Neutrophil (primary cell): ENCODE measurements around the gene PALD1.

Experiments used
- H3K27ac ChIP-seq: fragments of 200-600 bp; sonication (generic); 2 replicates; pipeline ENCODE4 v1.5.1; 2016; ENCODE audit warnings: mild to moderate bottlenecking, moderate library complexity
- H3K27me3 ChIP-seq: fragments of 200-600 bp; sonication (generic); 2 replicates; pipeline ENCODE4 v1.6.0; 2016; ENCODE audit warnings: mild to moderate bottlenecking
- H3K36me3 ChIP-seq: fragments of 200-600 bp; sonication (generic); 2 replicates; pipeline ENCODE4 v1.5.1; 2017
- H3K4me1 ChIP-seq, 2 experiments: fragments of 200-600 bp in 1 of 2; sonication (generic) in 1 of 2; 1 replicate in 1 of 2; 2 replicates in 1 of 2; pipeline versions ENCODE4 v1.5.1 to v1.6.1; 2013 to 2016; ENCODE audit warnings: low read depth in 1 of 2, low read length in 1 of 2, mild to moderate bottlenecking in 1 of 2, moderate library complexity in 1 of 2; ENCODE audit not compliant: control insufficient read depth in 1 of 2, insufficient read depth in 1 of 2
- H3K4me3 ChIP-seq, 2 experiments: fragments of 200-600 bp in 1 of 2; sonication (generic) in 1 of 2; 1 replicate in 1 of 2; 2 replicates in 1 of 2; pipeline ENCODE4 v1.5.1; 2013 to 2016; ENCODE audit warnings: low read depth in 1 of 2, low read length in 1 of 2, mild to moderate bottlenecking in 1 of 2, moderate library complexity in 1 of 2
- H3K9me3 ChIP-seq: fragments of 200-600 bp; sonication (generic); 2 replicates; pipeline ENCODE4 v1.5.1; 2016
- CTCF ChIP-seq: fragments of 200-600 bp; sonication (generic); IDR thresholded peaks from 2 replicates; pipeline ENCODE4 v1.5.1; 2016; ENCODE audit warnings: antibody characterized with exemption

Gene PALD1

DNA sequence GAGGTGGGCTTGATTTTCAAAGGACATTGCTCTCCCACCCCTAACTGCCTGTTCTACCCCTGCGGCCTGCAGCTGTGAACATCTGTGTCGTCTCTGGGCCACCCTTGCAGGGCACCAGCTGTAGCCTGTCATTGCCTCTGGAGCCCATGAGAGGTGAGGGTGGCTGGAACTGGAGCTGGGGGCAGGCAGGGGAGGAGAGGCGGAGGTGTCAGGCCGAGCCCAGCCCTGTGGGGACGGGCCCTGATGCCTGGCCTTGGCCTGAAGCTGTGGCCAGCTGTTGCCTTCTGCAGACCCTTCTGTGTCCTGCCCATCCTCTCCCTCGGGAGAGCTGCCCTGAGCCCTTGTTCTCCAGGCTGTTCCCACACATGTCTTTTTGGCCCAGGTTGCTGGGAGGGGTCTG, 44.5 kb downstream of the PALD1 start:
- H3K4me1 ChIP-seq, result no peaks in the 10 kb centered on the region
- H3K36me3 ChIP-seq, result no peaks in the 10 kb centered on the region
- no peak for TF ChIP-seq CTCF
- no peak overlapping the region for H3K4me3 ChIP-seq
- no peaks in the 10 kb centered on the region for H3K9me3 ChIP-seq
- no peak overlapping the region for H3K27ac ChIP-seq
- no peaks in the 10 kb centered on the region for H3K27me3 ChIP-seq

DNA sequence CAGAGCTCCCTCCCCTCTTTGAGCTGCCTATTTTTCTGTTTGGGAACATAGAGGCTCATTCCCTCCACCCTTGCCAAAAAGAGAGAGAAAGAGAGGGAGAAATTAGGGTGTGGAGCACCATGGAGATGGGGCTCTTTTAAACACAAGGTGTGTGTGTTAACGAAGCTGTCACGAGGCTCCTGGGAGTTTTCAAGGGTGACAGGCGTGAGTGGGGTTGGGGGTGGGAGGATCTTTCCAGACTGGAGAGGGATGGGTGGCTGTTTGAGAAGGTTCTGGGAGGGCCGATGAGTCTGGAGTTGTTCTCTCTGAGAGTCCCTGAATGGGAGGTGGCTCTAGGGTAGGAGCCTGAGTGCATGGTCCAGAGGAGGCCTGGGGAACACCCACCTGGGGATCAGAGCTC, 45.0 kb downstream of the PALD1 start:
- no peaks in the 10 kb centered on the region for H3K4me1 ChIP-seq
- no peak overlapping the region for H3K4me3 ChIP-seq
- no peaks in the 10 kb centered on the region for H3K36me3 ChIP-seq
- TF ChIP-seq CTCF, result no peak
- no peaks in the 10 kb centered on the region for H3K27me3 ChIP-seq
- no peak overlapping the region for H3K27ac ChIP-seq
- no peaks in the 10 kb centered on the region for H3K9me3 ChIP-seq

- Histone ChIP-seq H3K36me3 (no peaks in the 10 kb centered on the region), H3K27me3 (no peaks in the 10 kb centered on the region), H3K4me3 (no peak overlapping the region), H3K27ac (no peak overlapping the region), H3K9me3 (no peaks in the 10 kb centered on the region), H3K4me1 (no peaks in the 10 kb centered on the region)
- TF ChIP-seq CTCF, result no peak
Observed at GRCh38 chr10:70528314-70528713, 49.7 kb downstream of the PALD1 start.

DNA sequence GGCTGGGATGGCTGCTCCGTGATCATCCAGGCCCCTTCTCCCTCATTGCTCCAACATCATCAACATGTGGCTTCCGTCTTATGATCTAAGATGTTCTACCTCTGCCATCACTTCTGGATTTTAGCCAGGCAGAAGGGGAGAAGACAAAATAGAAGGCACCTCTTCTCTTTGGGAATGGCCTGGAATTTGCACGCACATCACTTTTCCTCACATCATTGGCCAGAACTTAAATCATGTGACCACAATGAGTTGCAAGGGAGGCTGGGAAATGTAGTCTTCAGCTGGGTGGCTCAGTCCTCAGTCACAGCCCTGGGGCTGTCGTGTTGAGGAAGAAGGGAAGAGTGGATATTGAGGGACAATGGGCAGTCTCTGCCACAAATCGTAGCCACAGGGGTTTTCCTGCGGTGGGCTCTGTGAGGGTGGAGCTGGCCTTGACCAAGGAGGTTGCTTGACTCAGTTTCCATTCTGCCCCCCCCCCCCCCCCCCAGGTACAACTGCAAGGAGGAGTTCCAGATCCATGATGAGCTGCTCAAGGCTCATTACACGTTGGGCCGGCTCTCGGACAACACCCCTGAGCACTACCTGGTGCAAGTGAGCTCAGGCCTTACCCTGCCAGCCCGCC, 50.3 kb downstream of the PALD1 start:
- H3K27me3 ChIP-seq, result no peaks in the 10 kb centered on the region
- no peak overlapping the region for H3K4me3 ChIP-seq
- no peak for TF ChIP-seq CTCF
- H3K27ac ChIP-seq, result no peak overlapping the region
- H3K4me1 ChIP-seq, result no peaks in the 10 kb centered on the region
- no peaks in the 10 kb centered on the region for H3K36me3 ChIP-seq
- H3K9me3 ChIP-seq, result no peaks in the 10 kb centered on the region

DNA sequence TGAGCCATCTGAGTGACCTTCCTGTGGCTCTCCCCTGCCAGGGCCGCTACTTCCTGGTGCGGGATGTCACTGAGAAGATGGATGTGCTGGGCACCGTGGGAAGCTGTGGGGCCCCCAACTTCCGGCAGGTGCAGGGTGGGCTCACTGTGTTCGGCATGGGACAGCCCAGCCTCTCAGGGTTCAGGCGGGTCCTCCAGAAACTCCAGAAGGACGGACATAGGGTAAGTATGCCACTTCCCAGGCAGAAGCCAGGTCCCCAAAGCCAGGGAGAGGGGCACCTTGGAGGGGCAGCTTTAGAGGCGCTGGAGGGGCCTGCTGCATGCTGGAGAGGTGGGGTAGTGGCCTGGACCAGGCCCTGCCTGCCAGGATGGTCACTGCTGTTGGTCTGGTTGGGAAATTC, 51.3 kb downstream of the PALD1 start:
- no peaks in the 10 kb centered on the region for H3K36me3 ChIP-seq
- H3K27ac ChIP-seq, result no peak overlapping the region
- no peak overlapping the region for H3K4me3 ChIP-seq
- no peaks in the 10 kb centered on the region for H3K4me1 ChIP-seq
- H3K9me3 ChIP-seq, result no peaks in the 10 kb centered on the region
- no peak for TF ChIP-seq CTCF
- H3K27me3 ChIP-seq, result no peaks in the 10 kb centered on the region

DNA sequence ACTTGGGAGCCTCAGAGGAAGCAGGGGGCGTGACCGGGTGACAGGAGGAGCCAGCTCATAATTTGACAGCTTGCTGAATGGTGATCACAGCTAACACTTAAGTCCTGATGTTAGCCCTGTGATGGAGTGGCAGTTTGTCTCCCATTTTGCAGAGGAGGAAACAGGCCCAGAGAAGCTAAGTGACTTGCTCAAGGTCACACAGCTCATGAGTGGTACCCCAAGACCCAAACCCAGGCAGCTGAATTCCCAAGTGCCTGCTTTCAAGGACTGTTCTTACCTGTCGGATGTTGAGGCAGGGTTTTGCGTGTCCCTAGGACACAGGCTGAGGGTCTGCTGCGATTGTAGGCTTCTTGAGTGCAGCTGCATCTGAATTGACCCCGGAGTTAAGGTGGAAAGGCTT, 51.7 kb downstream of the PALD1 start:
- no peak for TF ChIP-seq CTCF
- H3K36me3 ChIP-seq, result no peaks in the 10 kb centered on the region
- H3K27ac ChIP-seq, result no peak overlapping the region

More for the DNA sequence above, 51.7 kb downstream of the PALD1 start:
- H3K4me1 ChIP-seq, result no peaks in the 10 kb centered on the region
- no peak overlapping the region for H3K4me3 ChIP-seq
- no peaks in the 10 kb centered on the region for H3K9me3 ChIP-seq
- H3K27me3 ChIP-seq, result no peaks in the 10 kb centered on the region
